SK-N-MC (cell line): ENCODE data around the gene OLIG3.

Source experiments
- DNase-seq: peaks from one replicate; pipeline ENCODE4 v3.0.0-alpha.2; 2011; ENCODE audit warnings: low read depth, low spot score
- H3K27ac ChIP-seq: fragments of 200-600 bp; sonication (generic); 2 replicates; pipeline ENCODE4 v1.5.1; 2016; ENCODE audit warnings: mixed run types
- H3K36me3 ChIP-seq: fragments of 200-600 bp; sonication (generic); 2 replicates; pipeline ENCODE4 v1.6.1; 2017; ENCODE audit warnings: antibody characterized with exemption, low read length, mixed read lengths; ENCODE audit not compliant: insufficient read depth
- H3K4me3 ChIP-seq: fragments of 200-600 bp; sonication (generic); 2 replicates; pipeline ENCODE4 v1.5.1; 2016
- H3K9ac ChIP-seq: fragments of 200-600 bp; sonication (generic); 2 replicates; pipeline ENCODE4 v1.8.0; 2017; ENCODE audit warnings: mixed run types, mixed read lengths; ENCODE audit not compliant: insufficient read length
- H3K9me3 ChIP-seq: fragments of 200-600 bp; sonication (generic); 2 replicates; pipeline ENCODE4 v1.6.1; 2017; ENCODE audit warnings: low read depth, mild to moderate bottlenecking, antibody characterized with exemption, low read length, moderate library complexity, mixed read lengths
- EZH2 ChIP-seq: fragments of 200-600 bp; sonication (generic); IDR thresholded peaks from one replicate; pipeline ENCODE4 v1.6.1; 2017; ENCODE audit warnings: antibody characterized with exemption
- FOXP2 ChIP-seq: optimal IDR thresholded peaks from 2 replicates; pipeline ENCODE3; 2011; ENCODE audit warnings: mild to moderate bottlenecking, moderate library complexity; ENCODE audit not compliant: insufficient read depth; ENCODE audit errors: extremely low read length, control extremely low read depth
- POLR2AphosphoS5 ChIP-seq: IDR thresholded peaks from 2 replicates; pipeline ENCODE4 v1.6.1; 2012; ENCODE audit warnings: mild to moderate bottlenecking, low read depth, low read length, borderline replicate concordance

The OLIG3 gene

DNA sequence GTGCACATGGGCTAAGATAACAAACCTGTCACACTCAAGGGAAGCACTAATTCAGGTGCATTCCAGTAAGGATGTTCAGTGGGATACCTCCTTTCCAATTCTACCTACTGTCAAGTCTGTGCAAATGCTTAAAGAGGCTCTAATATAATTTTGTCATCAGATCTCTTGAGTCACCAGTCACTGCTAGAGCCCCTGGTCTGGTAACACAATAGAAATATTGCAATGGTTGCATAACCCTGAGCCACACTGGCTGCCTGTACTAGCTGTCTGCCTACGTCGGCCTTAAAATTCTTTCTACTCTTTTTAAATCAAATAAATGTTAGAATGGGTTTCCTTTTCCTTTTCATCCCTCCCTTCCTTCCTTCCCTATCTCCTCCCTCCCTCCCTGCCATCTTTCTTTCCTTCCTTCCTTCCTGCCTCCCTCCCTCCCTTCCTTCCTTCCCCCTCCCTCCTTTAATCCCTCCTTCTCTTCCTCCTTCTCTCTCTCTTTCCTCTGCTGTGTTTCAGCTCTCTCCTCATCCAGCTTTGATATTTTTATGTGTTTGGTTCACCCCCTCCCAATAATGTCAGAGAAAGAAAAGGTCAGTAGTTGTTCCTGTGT is 28.1 kb upstream of the OLIG3 start:
- no peak overlapping the region for H3K4me3 ChIP-seq
- TF ChIP-seq FOXP2 = no peak
- no peak for TF ChIP-seq POLR2AphosphoS5
- no peak for TF ChIP-seq EZH2
- H3K9me3 ChIP-seq = no peaks in the 10 kb centered on the region
- H3K9ac ChIP-seq = no peak overlapping the region
- no peak for DNase-seq
- H3K27ac ChIP-seq = no peak overlapping the region
- H3K36me3 ChIP-seq = no peaks in the 10 kb centered on the region

DNA sequence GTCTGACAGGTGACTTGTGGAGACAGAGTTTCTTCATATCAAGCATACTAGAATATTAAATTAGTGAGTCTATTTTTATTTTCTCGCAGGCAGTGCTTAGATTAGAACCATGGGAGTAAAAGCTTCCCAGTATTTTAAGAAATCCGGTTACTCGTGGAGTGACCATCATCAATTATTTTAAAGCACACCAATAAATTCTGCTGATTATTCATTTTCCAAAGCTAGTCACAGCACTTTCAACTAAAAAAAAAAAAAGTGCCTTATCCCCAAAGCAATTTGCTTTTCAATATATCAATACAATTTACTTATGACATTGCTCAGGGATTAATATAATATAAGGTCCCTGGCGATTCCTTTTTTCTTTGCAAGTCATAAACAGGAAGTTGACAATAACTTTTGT is 26.3 kb upstream of the OLIG3 start:
- TF ChIP-seq FOXP2 (no peak), POLR2AphosphoS5 (no peak), EZH2 (no peak)
- Histone ChIP-seq H3K4me3 (no peak overlapping the region), H3K9me3 (no peaks in the 10 kb centered on the region), H3K36me3 (no peaks in the 10 kb centered on the region), H3K9ac (no peak overlapping the region), H3K27ac (no peak overlapping the region)
- DNase-seq = no peak

DNA sequence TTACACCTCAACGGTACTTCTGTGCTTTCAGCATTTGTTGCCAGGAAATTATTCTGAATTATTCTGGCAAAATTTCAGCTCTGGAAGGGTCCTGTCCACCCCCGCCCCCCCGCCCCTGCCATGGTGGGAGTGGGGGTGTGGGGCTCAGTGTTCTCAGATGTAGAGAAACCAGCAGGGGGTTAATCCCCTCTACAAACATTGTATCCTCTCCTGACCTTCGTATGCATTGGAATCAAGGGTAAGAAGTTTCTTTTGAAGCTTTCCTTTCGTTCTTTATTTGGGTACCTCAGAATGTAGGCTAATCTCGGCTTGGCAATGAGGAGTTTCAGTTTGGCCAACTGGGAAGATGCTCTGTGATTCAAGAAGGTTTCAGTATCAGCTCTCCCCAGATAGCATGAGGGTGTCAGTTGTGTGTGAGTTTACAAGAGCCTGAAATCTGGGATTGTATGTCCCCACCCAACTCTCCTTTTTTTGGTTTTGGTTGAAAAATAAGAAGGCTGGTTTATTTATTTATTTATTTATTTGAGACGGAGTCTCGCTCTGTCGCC is 25.5 kb upstream of the OLIG3 start:
- H3K27ac ChIP-seq = no peak overlapping the region
- no peak overlapping the region for H3K9ac ChIP-seq
- no peak overlapping the region for H3K4me3 ChIP-seq
- no peaks in the 10 kb centered on the region for H3K9me3 ChIP-seq
- TF ChIP-seq FOXP2 (no peak), EZH2 (no peak)
- no peaks in the 10 kb centered on the region for H3K36me3 ChIP-seq
- no peak for DNase-seq

DNA sequence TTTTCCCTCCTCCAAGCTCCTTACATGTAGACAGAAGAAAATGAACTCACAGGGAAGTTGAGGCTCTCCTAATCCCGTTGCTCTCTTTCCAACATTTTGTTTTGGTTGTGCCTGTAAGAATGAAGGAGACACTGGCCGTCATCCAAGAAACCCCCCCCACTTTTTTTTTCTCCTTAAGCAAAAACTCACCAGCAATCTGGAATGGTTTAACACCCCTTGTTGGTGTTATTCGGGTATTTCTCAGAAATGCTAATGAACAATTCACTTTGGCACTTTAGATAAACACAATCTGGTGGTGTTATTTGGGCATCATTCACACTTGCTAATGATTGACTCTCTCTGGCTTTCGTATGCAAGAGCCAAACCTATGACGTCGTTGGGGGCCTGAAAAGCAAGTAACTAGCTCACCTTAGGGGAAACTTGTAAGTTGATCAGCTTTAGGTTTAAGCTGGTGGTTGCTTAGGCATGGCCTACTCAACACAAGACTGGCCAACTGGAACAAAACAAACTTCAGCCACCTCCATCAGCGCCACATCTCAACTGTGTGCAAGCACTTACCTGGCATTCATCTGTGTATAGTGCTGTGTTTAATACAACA is 24.3 kb upstream of the OLIG3 start:
- Histone ChIP-seq H3K36me3 (no peaks in the 10 kb centered on the region), H3K27ac (no peak overlapping the region), H3K4me3 (no peak overlapping the region), H3K9me3 (no peaks in the 10 kb centered on the region), H3K9ac (no peak overlapping the region)
- DNase-seq = no peak
- TF ChIP-seq POLR2AphosphoS5 = no peak
- no peak for TF ChIP-seq FOXP2
- no peak for TF ChIP-seq EZH2

DNA sequence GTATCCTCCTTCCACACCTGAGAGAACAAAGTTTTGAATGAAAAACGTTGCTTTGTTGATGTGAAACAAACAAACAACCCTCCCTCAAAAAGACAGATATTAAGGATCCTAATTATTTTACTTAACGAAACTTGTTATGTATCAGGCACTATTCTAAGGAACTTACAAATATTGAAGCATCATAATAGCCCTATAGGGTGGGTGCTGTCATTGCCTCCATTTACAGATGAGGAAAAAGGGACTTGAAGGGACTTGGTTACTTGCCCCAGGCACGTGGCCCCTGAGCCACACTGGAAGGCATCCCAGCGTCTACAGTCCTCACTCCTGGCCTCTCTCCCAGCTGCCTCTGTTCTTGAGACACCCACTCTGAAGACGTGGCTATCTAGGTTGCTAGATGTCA is 20.2 kb upstream of the OLIG3 start:
- Histone ChIP-seq H3K27ac (no peak overlapping the region), H3K4me3 (no peak overlapping the region), H3K36me3 (no peaks in the 10 kb centered on the region), H3K9ac (no peak overlapping the region), H3K9me3 (no peaks in the 10 kb centered on the region)
- TF ChIP-seq FOXP2 = no peak
- TF ChIP-seq POLR2AphosphoS5 = no peak
- no peak for TF ChIP-seq EZH2
- no peak for DNase-seq

DNA sequence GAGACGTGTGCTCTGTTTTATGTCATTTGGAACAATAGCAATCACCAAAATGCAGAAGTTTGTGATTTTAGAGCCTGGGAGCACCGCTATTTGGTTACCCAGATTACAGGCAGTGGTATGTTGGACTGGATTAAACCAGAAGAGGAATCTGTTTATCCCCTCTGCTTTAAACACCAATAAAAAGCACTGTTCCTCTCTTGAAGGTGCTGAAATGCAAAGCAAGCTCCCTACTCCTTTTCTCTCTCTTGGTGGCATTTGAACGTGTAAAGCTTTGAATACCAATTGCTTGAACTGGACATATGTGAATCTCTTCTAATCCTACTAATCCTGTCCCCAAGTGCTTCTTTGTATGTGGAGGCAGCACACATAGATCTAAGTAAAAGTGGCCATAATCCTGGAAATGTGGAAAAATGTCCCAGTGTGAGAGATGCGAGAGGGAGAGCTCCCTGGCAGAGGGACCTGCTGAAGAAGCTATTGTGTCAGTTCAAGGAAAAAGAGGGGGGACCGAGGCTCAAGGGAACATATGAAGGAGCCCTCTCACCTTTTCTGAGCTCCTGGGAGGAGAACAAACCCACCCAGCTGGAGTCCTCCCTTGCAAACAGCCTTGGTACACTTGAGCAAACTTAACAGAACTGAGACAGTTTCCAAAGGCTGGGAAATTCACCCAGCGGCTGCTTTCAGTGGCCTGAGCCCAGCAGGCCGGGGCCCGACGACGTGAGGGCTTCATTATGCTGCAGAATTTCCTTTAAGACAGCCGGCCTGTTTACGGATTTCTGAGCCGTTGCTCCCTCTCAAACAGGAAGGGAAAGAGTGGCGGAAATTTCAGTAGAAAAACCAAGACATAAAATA is 18.8 kb upstream of the OLIG3 start:
- DNase-seq = no peak
- no peak overlapping the region for H3K9ac ChIP-seq
- H3K27ac ChIP-seq = no peak overlapping the region
- no peaks in the 10 kb centered on the region for H3K36me3 ChIP-seq
- no peak overlapping the region for H3K4me3 ChIP-seq
- H3K9me3 ChIP-seq = no peaks in the 10 kb centered on the region
- no peak for TF ChIP-seq EZH2
- TF ChIP-seq FOXP2 = no peak
- TF ChIP-seq POLR2AphosphoS5 = no peak

DNA sequence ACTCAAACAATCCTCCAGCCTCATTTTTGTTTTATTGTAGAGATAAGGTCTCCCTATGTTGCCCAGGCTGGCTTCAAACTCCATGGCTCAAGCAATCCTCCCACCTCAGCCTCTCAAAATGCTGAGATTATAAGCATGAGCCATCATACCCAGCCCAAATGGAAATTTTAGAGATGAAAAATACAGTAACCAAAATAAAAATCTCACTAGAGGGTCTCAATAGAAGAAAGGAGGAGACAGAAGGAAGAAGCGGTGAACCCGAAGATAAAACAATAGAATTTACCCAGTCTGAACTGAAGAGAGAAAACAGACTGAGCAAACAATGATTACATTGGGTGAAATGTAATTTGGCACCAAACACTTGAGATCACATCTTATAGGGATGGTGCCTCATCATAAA is 16.7 kb upstream of the OLIG3 start:
- Histone ChIP-seq H3K9me3 (no peaks in the 10 kb centered on the region), H3K27ac (no peak overlapping the region), H3K9ac (no peak overlapping the region), H3K4me3 (no peak overlapping the region), H3K36me3 (no peaks in the 10 kb centered on the region)
- TF ChIP-seq FOXP2 = no peak
- TF ChIP-seq EZH2 = no peak
- no peak for TF ChIP-seq POLR2AphosphoS5
- DNase-seq = no peak

DNA sequence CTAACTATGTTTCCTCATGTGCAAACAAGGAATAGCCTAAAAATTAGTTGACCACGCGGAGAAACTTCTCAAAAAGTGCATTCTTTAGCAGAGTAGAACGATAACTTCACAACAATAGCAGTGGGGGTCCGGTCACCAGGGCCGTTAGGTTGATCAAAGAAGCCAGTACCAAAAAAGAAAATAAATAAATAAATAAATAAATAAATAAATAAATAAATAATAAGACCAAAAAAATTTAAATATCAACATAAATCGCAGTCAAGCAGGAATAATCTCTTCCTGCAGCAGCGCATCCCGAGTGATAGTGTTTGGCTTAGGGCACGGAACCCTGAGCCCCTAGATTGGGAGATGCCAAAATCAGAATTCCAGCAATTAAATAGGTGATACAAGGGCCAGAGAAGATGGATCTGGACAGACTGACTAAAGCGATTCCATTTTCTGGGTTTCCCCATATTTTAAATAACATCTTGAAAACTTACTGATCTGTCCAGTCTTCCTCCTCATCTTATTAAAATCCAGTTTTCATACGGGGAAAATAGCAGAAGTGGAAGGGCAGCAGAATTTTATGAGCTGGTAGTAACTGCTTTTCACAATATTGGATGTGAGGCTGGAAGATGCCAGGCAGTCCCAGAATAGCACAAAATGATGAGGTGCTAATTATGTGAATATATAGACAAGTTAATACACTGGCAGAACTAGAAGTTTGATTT is 4.4 kb upstream of the OLIG3 start:
- Histone ChIP-seq H3K27ac (no peak overlapping the region), H3K9ac (no peak overlapping the region), H3K4me3 (no peak overlapping the region; the same call in 1 of the 2 replicates), H3K36me3 (no peaks in the 10 kb centered on the region), H3K9me3 (no peaks in the 10 kb centered on the region)
- no peak for DNase-seq
- TF ChIP-seq POLR2AphosphoS5 (no peak), FOXP2 (no peak), EZH2 (no peak)
